AG10803 (cell line): ENCODE data around the gene RSRC2.
A peak's percentile ranks its signal among the peaks of the same experiment; 100 is the strongest.

ENCODE experiments used
- DNase-seq: peaks from one replicate; pipeline ENCODE4 v3.0.0; 2010; ENCODE audit warnings: low read depth
- H3K4me3 ChIP-seq: 2 replicates; pipeline ENCODE4 v1.5.1; 2011; ENCODE audit warnings: mild to moderate bottlenecking, low read length, control low read depth
- TF ChIP-seq, protein P1 (sequence below): conservative IDR thresholded peaks from 2 replicates; pipeline ENCODE4 v1.5.1; 2011; ENCODE audit warnings: mild to moderate bottlenecking, low read length, control low read depth, inconsistent platforms

The RSRC2 gene

DNA sequence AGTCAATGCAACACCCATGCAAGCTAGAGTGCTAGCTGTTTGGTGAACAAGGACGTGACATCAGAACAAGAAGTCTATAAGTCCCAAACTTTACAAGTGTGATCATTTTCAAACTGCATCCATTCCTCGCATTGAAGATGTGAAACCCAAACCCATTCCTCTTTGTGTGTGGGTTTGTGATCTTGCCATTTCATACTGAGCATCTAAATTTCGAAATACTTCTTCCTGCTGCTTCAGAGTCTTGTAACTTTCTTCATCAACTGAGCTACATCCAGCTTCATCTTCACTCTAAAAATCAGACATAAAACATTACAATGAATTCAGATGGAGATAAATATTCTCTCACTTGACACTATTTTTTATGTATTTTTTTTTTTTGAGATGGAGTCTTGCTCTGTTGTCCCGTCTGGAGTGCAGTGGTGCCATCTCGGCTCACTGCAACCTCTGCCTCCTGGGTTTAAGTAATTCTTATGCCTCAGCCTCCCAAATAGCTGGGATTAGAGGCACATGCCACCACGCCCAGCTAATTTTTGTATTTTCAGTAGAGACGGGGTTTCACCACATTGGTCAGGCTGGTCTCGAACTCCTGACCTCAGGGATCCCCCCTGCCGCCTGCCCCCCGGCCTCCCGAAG, 21.2 kb downstream of the RSRC2 start:
- DNase-seq, result peak; percentile 35
- H3K4me3 ChIP-seq, result no peak overlapping the region
- TF ChIP-seq, protein P1, sequence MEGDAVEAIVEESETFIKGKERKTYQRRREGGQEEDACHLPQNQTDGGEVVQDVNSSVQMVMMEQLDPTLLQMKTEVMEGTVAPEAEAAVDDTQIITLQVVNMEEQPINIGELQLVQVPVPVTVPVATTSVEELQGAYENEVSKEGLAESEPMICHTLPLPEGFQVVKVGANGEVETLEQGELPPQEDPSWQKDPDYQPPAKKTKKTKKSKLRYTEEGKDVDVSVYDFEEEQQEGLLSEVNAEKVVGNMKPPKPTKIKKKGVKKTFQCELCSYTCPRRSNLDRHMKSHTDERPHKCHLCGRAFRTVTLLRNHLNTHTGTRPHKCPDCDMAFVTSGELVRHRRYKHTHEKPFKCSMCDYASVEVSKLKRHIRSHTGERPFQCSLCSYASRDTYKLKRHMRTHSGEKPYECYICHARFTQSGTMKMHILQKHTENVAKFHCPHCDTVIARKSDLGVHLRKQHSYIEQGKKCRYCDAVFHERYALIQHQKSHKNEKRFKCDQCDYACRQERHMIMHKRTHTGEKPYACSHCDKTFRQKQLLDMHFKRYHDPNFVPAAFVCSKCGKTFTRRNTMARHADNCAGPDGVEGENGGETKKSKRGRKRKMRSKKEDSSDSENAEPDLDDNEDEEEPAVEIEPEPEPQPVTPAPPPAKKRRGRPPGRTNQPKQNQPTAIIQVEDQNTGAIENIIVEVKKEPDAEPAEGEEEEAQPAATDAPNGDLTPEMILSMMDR, result no peak

DNA sequence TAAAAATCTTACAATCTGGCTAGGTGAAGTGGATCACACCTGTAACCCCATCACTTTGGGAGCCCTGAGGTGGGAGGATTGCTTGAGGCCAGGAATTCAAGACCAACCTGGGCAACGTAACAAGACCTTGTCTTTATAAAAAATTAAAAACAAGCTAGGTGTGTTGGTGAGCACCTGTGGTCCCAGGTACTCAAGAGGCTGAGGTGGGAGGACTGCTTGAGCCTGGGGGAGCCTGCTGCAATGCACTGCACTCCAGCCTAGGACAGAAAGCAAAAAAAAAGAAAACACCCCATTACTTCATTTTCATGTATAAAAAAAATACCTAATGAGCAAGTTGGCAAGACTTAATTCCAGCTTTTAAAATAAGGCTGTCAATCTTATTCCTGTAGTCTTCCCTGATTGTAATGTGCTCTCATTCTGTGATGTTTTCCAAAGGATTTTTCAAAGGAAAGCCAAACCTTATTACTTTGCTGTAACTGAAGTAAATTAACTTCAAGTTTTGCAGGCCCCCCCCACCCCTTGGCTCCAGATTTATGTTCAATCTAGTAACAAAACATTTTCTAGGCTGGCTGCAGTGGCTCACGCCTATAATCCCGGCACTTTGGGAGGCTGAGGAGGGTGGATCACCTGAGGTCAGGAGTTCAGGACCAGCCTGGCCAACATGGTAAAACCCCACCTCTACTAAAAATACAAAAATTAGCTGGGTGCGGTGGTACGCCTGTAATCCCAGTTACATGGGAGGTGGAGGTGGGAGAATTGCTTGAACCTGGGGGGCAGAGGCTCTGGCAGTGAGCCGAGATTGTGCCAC, 22.7 kb downstream of the RSRC2 start:
- DNase-seq, result no peak
- TF ChIP-seq, protein P1, result no peak

DNA sequence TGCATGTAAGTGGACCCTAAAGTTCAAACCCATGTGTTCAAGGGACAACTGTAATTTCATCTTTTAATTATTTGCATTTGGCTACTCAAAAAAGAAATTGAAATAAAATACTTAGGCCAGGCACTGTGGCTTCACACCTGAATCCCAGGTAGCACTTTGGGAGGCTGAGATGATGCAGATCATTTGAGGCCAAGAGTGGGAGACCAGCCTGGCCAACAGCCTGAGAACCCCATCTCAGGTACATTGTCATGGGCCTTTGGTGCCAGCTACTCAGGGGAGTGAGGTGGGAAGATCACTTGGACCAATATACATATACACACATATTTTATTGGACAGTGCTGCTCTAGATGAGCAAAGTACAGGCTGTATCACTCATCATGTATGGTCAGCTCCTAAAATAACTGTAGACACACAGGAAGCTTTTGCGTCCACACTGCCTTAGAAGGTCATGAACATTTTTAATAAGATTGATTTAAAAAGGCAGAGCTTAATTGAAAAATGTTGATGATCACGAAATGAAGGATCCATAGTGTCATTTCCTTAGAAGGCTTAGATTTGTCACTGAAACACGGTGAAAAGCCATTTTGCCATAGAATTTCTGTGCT, 23.5 kb downstream of the RSRC2 start:
- TF ChIP-seq, protein P1, result no peak
- no peak overlapping the region for H3K4me3 ChIP-seq
- DNase-seq, result no peak

More for the DNA sequence above, 22.7 kb downstream of the RSRC2 start:
- no peak overlapping the region for H3K4me3 ChIP-seq

DNA sequence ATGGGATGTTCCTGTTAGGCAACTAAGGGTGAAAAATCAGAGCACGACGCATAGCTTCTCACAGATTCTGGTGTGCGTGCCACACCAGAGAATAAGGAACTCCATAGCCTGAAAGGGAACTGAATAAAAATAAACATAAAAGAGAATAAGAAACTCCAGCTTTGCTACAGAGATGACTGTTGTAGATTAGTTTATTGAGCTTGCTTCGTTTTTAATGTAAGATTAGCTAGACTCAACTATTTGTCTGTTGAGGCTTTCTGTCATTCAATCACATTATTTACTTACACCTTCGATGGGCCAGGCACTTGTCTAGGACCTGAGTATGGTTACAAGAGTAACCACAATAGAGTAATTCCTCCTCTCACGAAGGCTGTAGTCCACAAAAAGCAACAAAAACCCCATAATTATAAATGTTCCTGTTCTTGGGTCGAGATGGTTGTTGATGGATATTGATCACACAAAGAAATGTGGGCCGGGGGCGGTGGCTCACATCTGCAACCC, 25.2 kb downstream of the RSRC2 start:
- TF ChIP-seq, protein P1, result no peak
- H3K4me3 ChIP-seq, result peak overlapping the region; percentile 60
- no peak for DNase-seq

DNA sequence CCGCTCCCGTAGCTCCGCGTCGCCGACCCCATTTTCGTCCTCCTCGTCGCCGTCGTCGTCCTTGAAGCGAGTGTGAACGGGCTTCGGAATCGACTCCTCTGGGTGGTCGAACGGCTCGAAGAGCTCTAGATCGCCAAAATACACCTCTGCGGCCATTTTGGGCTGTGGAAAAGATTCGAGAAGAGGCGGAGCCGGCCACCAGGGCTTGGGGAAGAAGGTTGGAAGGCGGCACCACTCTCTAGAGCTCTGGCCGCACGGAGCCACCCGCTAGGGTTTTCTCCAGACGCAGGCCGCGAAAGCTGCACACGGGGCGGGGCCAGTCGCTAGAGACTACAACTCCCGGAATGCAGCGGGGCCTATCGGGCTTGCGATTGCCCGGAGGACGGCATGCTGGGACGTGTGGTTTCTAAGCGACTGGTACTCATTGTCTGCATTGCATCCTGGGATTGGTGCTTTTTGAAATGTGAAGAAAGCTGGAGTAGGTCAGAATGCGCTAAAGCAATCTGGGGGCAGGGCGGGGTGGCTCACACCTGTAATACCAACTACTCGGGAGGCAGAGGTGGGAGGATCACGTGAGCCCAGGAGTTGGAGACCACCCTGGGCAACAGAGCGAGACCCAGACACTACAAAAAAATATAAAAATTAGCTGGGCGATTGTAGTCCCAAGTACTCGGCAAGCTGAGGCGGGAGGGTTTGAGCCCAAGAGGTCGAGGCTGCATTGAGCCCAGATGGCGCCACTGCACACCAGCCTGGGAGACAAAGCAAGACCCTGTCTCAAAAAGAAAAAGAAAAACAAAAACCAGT, 25.8 kb downstream of the RSRC2 start, which contains the start of gene ZCCHC8:
TSS of gene ZCCHC8 (minus strand) at position 248 of the 804 bp plus-strand sequence. CDS start at position 156, 92 bp downstream.
- TF ChIP-seq, protein P1, result peak; percentile 7; the same call in 1 of the 2 replicates
- peak within 1 kb of the TSS; percentile 91 for H3K4me3 ChIP-seq
- peak; percentile 98 for DNase-seq

DNA sequence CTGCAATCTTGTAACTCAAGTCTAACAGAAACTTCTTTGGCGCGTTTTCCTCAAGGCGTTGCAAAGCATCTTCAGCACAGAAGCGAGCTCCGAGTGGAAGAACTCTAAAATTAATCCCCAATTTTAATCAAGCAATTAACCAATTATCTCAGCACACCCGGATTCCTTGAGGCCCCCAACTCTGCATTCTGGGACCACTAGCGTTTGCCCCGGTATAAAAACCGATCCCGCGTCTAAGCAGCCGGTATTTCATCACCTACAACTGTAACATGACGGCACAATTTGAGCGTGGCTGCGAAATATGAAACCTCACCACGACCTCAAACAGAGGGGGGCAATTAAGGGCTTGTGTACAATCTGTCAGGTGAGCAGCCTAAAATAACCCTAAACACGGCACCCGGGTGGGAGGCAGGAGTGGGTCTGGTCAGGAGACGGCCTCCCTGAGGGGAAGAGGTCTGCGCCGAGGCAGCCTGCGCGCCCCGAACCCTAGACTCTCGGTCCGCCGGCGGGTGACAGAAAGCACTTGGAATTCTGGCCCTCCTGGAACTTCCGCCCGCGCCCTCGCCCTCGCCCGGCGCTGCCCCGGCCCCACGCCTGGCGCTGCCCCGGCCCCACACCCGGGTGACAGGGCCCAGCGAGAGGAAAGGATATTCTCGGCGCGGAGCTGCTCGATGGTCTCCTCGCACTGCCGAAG, 26.6 kb downstream of the RSRC2 start:
- H3K4me3 ChIP-seq, result peak overlapping the region; percentile 91
- TF ChIP-seq, protein P1, result no peak
- DNase-seq, result peak; percentile 65
